GM12892 (cell line): Measurements from ENCODE around the gene CLECL1.

Experiments used
- POLR2A ChIP-seq: IDR thresholded peaks from 2 replicates; pipeline ENCODE4 v1.6.1; 2011; ENCODE audit warnings: low read depth, low read length, control low read depth
- POLR2AphosphoS5 ChIP-seq: IDR thresholded peaks from 2 replicates; pipeline ENCODE4 v1.6.1; 2011; ENCODE audit warnings: low read depth, low read length, control low read depth

DNA sequence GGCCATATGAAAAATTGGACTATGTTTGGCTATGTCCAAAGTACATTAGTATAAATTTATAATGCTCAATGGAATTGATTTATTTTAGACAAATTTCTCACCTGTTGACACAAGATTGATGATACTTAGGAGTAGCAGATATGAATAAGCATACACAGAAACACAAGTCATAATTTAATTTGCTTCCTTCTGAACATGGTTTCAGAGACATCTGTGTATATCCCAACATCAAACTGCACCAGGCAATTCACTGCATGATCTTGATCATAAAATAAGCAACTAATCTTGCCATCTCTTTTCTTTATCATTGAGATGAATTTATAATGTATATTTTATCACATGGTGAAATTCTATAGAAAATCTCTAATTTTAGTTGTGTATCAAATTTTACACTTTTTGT, 3.8 kb downstream of the CLECL1 start:
- TF ChIP-seq POLR2A (no peak), POLR2AphosphoS5 (no peak)
